ENCODE data around the gene CAPN2.

The CAPN2 gene

DNA sequence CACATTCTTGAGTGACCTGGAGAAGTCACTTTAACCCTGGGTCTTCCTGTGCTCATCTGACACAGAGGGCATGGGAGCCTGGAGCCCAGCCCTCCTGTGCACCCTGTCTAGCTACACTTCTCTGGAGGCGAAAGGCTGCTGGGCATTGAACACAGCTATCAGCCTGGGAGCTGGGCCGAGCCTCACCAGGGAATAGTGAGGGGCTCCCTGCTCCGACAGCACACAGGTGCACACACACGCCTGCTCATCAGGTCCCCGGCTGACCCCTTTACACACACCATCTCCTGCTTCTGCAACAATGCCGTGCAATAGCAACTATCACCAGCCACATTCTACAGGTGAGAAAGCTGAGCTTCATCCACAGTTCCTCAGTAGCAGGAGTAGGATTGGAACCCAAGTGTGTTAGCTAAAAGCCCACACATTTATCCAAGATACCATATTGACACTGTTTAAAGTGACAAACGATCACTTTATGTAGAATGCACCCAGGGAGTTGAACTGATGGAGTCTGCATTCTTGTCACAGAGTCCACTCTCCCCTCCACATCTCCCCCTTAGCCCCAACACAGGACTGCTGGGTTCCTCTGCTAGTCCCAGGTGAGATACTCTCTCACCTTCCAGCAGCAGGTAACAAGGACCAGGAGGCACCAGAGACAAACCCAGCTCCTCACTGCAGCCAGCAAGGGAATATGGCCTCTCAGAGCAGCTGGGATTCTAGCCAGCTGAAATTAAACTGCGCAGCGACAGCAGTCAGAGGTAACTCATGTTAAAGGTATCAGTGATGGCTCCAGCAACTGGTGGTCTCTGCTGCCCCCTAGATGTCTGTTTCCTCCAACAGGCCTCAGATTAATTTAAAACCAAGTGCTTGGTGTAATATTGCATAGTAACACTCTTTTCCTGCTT lies 28.5 kb upstream of the CAPN2 start:
- no peak overlapping the region for H3K9ac ChIP-seq (ENCODE audit: low read length)
- H2AFZ ChIP-seq (ENCODE audit: low read depth, low read length): no peak overlapping the region
- no peaks in the 10 kb centered on the region for H4K20me1 ChIP-seq (ENCODE audit: insufficient read depth, low read length)
- no peak overlapping the region for H3K4me3 ChIP-seq (ENCODE audit: low read length)
- H3K27me3 ChIP-seq (ENCODE audit: low read depth, low read length): peaks cover 52% of the 10 kb centered on the region
- TF ChIP-seq, protein P1, sequence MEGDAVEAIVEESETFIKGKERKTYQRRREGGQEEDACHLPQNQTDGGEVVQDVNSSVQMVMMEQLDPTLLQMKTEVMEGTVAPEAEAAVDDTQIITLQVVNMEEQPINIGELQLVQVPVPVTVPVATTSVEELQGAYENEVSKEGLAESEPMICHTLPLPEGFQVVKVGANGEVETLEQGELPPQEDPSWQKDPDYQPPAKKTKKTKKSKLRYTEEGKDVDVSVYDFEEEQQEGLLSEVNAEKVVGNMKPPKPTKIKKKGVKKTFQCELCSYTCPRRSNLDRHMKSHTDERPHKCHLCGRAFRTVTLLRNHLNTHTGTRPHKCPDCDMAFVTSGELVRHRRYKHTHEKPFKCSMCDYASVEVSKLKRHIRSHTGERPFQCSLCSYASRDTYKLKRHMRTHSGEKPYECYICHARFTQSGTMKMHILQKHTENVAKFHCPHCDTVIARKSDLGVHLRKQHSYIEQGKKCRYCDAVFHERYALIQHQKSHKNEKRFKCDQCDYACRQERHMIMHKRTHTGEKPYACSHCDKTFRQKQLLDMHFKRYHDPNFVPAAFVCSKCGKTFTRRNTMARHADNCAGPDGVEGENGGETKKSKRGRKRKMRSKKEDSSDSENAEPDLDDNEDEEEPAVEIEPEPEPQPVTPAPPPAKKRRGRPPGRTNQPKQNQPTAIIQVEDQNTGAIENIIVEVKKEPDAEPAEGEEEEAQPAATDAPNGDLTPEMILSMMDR (IDR thresholded peaks at IDR 0.05; ENCODE audit: low read depth, low read length): peak; percentile 76
- no peak for TF ChIP-seq EZH2phosphoT487 (IDR thresholded peaks at IDR 0.05; ENCODE audit: low read depth)
- H3K36me3 ChIP-seq (replicated peaks; ENCODE audit: low read depth, low read length): no peaks in the 10 kb centered on the region
- H3K9me3 ChIP-seq (ENCODE audit: insufficient read depth, low read length): peaks cover 6% of the 10 kb centered on the region; the same call in 1 of the 2 replicates
- H3K4me2 ChIP-seq (ENCODE audit: low read length): no peak overlapping the region
- no peak overlapping the region for H3K27ac ChIP-seq (ENCODE audit: low read length)
- H3K79me2 ChIP-seq (ENCODE audit: low read length): no peaks in the 10 kb centered on the region
- no peaks in the 10 kb centered on the region for H3K4me1 ChIP-seq (ENCODE audit: low read length)

GRCh38 chr1:223684488-223684792 lies 27.9 kb upstream of the CAPN2 start:
- Histone ChIP-seq H3K9me3 (ENCODE audit: insufficient read depth, low read length) (peaks cover 6% of the 10 kb centered on the region; the same call in 1 of the 2 replicates), H2AFZ (ENCODE audit: low read depth, low read length) (no peak overlapping the region), H3K9ac (ENCODE audit: low read length) (no peak overlapping the region), H3K4me2 (ENCODE audit: low read length) (no peak overlapping the region), H3K27me3 (ENCODE audit: low read depth, low read length) (peaks cover 56% of the 10 kb centered on the region), H3K36me3 (replicated peaks; ENCODE audit: low read depth, low read length) (no peaks in the 10 kb centered on the region), H3K4me3 (ENCODE audit: low read length) (no peak overlapping the region), H3K79me2 (ENCODE audit: low read length) (no peaks in the 10 kb centered on the region), H3K4me1 (ENCODE audit: low read length) (no peaks in the 10 kb centered on the region), H3K27ac (ENCODE audit: low read length) (no peak overlapping the region), H4K20me1 (ENCODE audit: insufficient read depth, low read length) (no peaks in the 10 kb centered on the region)
- TF ChIP-seq EZH2phosphoT487 (IDR thresholded peaks at IDR 0.05; ENCODE audit: low read depth): no peak
- TF ChIP-seq, protein P1 (IDR thresholded peaks at IDR 0.05; ENCODE audit: low read depth, low read length): no peak

- Histone ChIP-seq H3K4me3 (ENCODE audit: low read length) (no peak overlapping the region), H3K27me3 (ENCODE audit: low read depth, low read length) (peaks cover 22% of the 10 kb centered on the region; the same call in 1 of the 2 replicates), H2AFZ (ENCODE audit: low read depth, low read length) (no peak overlapping the region), H3K36me3 (replicated peaks; ENCODE audit: low read depth, low read length) (no peaks in the 10 kb centered on the region), H3K4me2 (ENCODE audit: low read length) (no peak overlapping the region), H3K9me3 (ENCODE audit: insufficient read depth, low read length) (peaks cover 6% of the 10 kb centered on the region; the same call in 1 of the 2 replicates), H4K20me1 (ENCODE audit: insufficient read depth, low read length) (no peaks in the 10 kb centered on the region), H3K4me1 (ENCODE audit: low read length) (no peaks in the 10 kb centered on the region), H3K9ac (ENCODE audit: low read length) (no peak overlapping the region), H3K27ac (ENCODE audit: low read length) (no peak overlapping the region), H3K79me2 (ENCODE audit: low read length) (no peaks in the 10 kb centered on the region)
- TF ChIP-seq, protein P1 (IDR thresholded peaks at IDR 0.05; ENCODE audit: low read depth, low read length): no peak
- TF ChIP-seq EZH2phosphoT487 (IDR thresholded peaks at IDR 0.05; ENCODE audit: low read depth): no peak
Observed at GRCh38 chr1:223691121-223691520, 21.2 kb upstream of the CAPN2 start.

DNA sequence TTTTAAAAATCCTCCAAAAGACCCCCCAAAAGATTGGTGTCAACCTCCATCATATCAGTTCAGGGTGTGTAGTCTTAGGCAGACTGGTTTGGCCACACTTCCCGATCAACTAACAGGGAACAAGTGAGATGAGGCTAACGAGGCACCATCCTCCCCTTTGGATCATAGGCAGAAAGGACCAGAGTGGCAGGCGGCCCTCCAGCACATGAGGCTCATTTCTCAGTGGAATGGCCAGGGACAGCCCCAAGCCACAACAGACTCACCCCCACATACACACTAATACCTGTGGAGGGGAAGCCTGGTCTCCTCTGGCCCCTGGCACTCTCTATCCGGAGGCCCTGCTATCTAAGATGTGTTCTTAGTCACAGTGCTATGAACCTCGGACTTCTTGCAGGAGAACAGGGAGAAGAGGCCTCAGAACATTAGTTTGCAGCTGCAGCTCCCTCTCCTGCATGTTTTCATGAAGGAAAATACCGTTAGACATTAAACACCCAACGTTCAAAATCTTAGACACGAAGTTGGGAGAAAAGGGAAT lies 17.3 kb upstream of the CAPN2 start:
- Histone ChIP-seq H3K27me3 (ENCODE audit: low read depth, low read length) (no peaks in the 10 kb centered on the region), H3K9me3 (ENCODE audit: insufficient read depth, low read length) (no peaks in the 10 kb centered on the region), H3K4me2 (ENCODE audit: low read length) (no peak overlapping the region), H3K36me3 (replicated peaks; ENCODE audit: low read depth, low read length) (no peaks in the 10 kb centered on the region), H3K27ac (ENCODE audit: low read length) (no peak overlapping the region), H3K9ac (ENCODE audit: low read length) (no peak overlapping the region), H4K20me1 (ENCODE audit: insufficient read depth, low read length) (no peaks in the 10 kb centered on the region), H3K4me3 (ENCODE audit: low read length) (no peak overlapping the region), H3K79me2 (ENCODE audit: low read length) (no peaks in the 10 kb centered on the region), H3K4me1 (ENCODE audit: low read length) (peaks cover 11% of the 10 kb centered on the region), H2AFZ (ENCODE audit: low read depth, low read length) (no peak overlapping the region)
- TF ChIP-seq EZH2phosphoT487 (IDR thresholded peaks at IDR 0.05; ENCODE audit: low read depth): no peak
- TF ChIP-seq, protein P1 (IDR thresholded peaks at IDR 0.05; ENCODE audit: low read depth, low read length): no peak
